Spleen (tissue), 11 donors: ENCODE measurements around the gene VEGFB. TPM values are rescaled to one million over a fixed set of nuclear protein-coding genes. Genes with fewer than 3 reads are reported as not detected.
A peak's percentile ranks its signal among the peaks of the same experiment; 100 is the strongest.

Source experiments
- DNase-seq: peaks from one replicate; pipeline ENCODE4 v3.0.0-alpha.2; 2020
- H3K27ac ChIP-seq, 8 donors: fragments of 200-600 bp; sonication (generic) in 7 of 8; 1 replicate in 4 of 8; 2 replicates in 4 of 8; pipeline versions ENCODE4 v1.5.0 to v1.8.0; 2016 to 2021; ENCODE audit warnings: inconsistent platforms in 4 of 8, mild to moderate bottlenecking in 4 of 8, moderate library complexity in 1 of 8
- H3K27me3 ChIP-seq, 7 donors: fragments of 200-600 bp; sonication (generic) in 6 of 7; replicated peaks in 1 of 7; 1 replicate in 4 of 7; 2 replicates in 3 of 7; pipeline versions ENCODE4 v1.5.0 to v1.8.0; 2016 to 2021; ENCODE audit warnings: inconsistent platforms in 3 of 7, mild to moderate bottlenecking in 1 of 7
- H3K36me3 ChIP-seq, 6 donors: fragments of 200-600 bp; sonication (generic) in 5 of 6; 1 replicate in 4 of 6; 2 replicates in 2 of 6; pipeline versions ENCODE4 v1.5.0 to v1.8.0; 2016 to 2021; ENCODE audit warnings: inconsistent platforms in 2 of 6
- H3K4me1 ChIP-seq, 6 donors: fragments of 200-600 bp; sonication (generic) in 5 of 6; 1 replicate in 3 of 6; 2 replicates in 3 of 6; pipeline versions ENCODE4 v1.5.0 to v1.8.0; 2016 to 2021; ENCODE audit warnings: inconsistent platforms in 3 of 6
- H3K4me3 ChIP-seq, 8 donors: fragments of 200-600 bp; sonication (generic) in 7 of 8; 1 replicate in 4 of 8; 2 replicates in 4 of 8; pipeline versions ENCODE4 v1.5.0 to v1.8.0; 2016 to 2021; ENCODE audit warnings: inconsistent platforms in 4 of 8, mild to moderate bottlenecking in 4 of 8, moderate library complexity in 2 of 8
- H3K9me3 ChIP-seq, 8 donors: fragments of 200-600 bp; sonication (generic) in 7 of 8; 1 replicate in 4 of 8; 2 replicates in 4 of 8; pipeline versions ENCODE4 v1.5.0 to v1.8.0; 2016 to 2021; ENCODE audit warnings: inconsistent platforms in 4 of 8
- POLR2A ChIP-seq, 3 donors: fragments of 450-650 bp; IDR thresholded peaks; one replicate each; pipeline ENCODE4 v1.5.1; 2017; ENCODE audit warnings: antibody characterized with exemption in 3 of 3, mild to moderate bottlenecking in 1 of 3
- POLR2AphosphoS5 ChIP-seq, 3 donors: sonication (generic); formaldehyde crosslinking; IDR thresholded peaks; one replicate each; pipeline ENCODE4 v1.5.1; 2017; ENCODE audit warnings: antibody characterized with exemption in 3 of 3
- WGBS, 5 donors: extraction: QIAGEN DNeasy Blood & Tissue Kit in 3 of 5; methylation state at CpG; one replicate each; pipeline versions ENCODE4 v1.1.5 to v1.1.7; 2013 to 2018; 5-methylcytosine and 5-hydroxymethylcytosine counted together
- intact Hi-C: fragments of 100-400 bp; cut with DNase I; formaldehyde crosslinking; loops from one replicate; pipeline ENCODE4 v1.15.0; 2023; ENCODE audit warnings: low total_unique reads
- polyA plus RNA-seq, 3 donors: library from polyadenylated mRNA; stranded (reverse); fragments of 200-250 nt; gene quantifications; one replicate each; pipeline ENCODE4 v1.2.1, GENCODE V29; 2013
- total RNA-seq, 7 donors: library from RNA; depleted of rRNA in 3 of 7; stranded (reverse); fragments of >200 nt in 3 of 7; fragmentation: NEBNext Ultra II Directional in 4 of 7; extraction: Animal tissue kit (Norgen Biotek cat#: 25700) in 4 of 7; gene quantifications; one replicate each; pipeline versions ENCODE4 v1.1.0 to v1.2.1, GENCODE V29; 2016 to 2021
- TF ChIP-seq, protein P1 (sequence below), 11 experiments: fragments of 200-600 bp in 7 of 11; fragments of 450-650 bp in 4 of 11; sonication (generic) in 4 of 11; IDR thresholded peaks in 8 of 11; conservative IDR thresholded peaks in 3 of 11; 1 replicate in 7 of 11; 2 replicates in 4 of 11; pipeline versions ENCODE4 v1.4.0 to v1.8.0; 2016 to 2021; ENCODE audit warnings: antibody characterized with exemption in 11 of 11, inconsistent platforms in 4 of 11, mild to moderate bottlenecking in 1 of 11
- donor health status: healthy with polysubstance abuse.
- donor health status: DM: no; HTN: no; CAD: no; lungs with moderate emphysema.
- donor health status: DM: no; HTN: no; CAD: no.
- donor health status: Bipolar disorder and iron deficiency.
- donor health status: healthy.
- donor health status: DM: no; HTN: no; CAD: no.
- donor health status: DM: yes; HTN: yes; CAD: no.

The VEGFB gene
- total and polyA plus RNA-seq, 10 donors: 38.3 to 103 (median 84.4) TPM

DNA sequence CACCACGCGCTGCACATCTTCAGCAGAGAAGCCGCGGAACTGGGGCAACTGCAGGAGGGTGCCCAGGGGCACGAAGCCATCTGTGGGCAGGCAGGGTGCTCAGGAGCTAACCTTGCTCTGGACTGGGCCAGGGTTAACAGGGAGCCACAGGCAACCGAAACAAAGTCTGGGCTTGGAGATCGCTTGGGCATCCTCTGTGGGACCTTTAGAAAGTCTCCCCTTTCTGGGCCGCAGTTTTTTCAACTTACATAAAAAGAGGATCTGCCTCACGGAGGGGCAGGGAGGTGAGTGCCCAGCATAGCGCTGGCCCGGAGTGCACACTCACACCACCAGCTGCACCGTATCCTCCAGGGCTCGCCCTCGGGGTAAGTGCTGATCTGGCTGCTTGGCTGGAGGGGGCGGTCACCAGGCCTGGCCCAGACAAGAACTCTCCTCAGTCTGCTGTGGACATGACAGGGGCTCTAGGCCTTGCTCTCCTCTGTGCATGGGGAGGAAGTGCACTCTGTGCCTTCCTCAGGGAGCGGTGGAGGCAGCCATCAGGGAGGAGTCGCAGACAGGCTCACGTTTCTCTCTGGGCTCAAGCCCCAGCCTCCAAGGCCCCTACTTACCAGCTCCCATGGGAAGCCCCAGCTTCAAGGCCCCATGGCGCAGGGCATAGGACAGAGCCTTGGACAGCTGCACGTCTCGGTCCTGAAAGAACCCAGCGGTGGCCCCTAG lies 9.3 kb upstream of the VEGFB start:
- Histone ChIP-seq H3K4me1 (peaks cover 34 to 91% (median 63%) of the 10 kb centered on the region in 6 donors), H3K27me3 (no peaks in the 10 kb centered on the region), H3K4me3 (peak overlapping the region; percentile 72 to 97 (median 75)), H3K27ac (peak overlapping the region in 7 of 8 donors; percentile 89 to 98 (median 94)), H3K9me3 (no peaks in the 10 kb centered on the region), H3K36me3 (peaks cover 0 to 54% (median 34%) of the 10 kb centered on the region in 6 donors)
- DNase-seq: peak; percentile 84
- 60 to 91% (median 62%) methylated on average over 9 to 22 of the region's 22 CpGs for WGBS, 5 donors
- intact Hi-C loops: no loop called here
- TF ChIP-seq POLR2A (IDR thresholded peaks at IDR 0.05) (no peak), POLR2AphosphoS5 (IDR thresholded peaks at IDR 0.05) (peak; percentile 44 to 77 (median 58))
- TF ChIP-seq, protein P1, sequence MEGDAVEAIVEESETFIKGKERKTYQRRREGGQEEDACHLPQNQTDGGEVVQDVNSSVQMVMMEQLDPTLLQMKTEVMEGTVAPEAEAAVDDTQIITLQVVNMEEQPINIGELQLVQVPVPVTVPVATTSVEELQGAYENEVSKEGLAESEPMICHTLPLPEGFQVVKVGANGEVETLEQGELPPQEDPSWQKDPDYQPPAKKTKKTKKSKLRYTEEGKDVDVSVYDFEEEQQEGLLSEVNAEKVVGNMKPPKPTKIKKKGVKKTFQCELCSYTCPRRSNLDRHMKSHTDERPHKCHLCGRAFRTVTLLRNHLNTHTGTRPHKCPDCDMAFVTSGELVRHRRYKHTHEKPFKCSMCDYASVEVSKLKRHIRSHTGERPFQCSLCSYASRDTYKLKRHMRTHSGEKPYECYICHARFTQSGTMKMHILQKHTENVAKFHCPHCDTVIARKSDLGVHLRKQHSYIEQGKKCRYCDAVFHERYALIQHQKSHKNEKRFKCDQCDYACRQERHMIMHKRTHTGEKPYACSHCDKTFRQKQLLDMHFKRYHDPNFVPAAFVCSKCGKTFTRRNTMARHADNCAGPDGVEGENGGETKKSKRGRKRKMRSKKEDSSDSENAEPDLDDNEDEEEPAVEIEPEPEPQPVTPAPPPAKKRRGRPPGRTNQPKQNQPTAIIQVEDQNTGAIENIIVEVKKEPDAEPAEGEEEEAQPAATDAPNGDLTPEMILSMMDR (IDR thresholded peaks at IDR 0.05 in 8 of 11, conservative IDR thresholded peaks at IDR 0.05 in 3 of 11): peak in 1 of 11 experiments; percentile 2

DNA sequence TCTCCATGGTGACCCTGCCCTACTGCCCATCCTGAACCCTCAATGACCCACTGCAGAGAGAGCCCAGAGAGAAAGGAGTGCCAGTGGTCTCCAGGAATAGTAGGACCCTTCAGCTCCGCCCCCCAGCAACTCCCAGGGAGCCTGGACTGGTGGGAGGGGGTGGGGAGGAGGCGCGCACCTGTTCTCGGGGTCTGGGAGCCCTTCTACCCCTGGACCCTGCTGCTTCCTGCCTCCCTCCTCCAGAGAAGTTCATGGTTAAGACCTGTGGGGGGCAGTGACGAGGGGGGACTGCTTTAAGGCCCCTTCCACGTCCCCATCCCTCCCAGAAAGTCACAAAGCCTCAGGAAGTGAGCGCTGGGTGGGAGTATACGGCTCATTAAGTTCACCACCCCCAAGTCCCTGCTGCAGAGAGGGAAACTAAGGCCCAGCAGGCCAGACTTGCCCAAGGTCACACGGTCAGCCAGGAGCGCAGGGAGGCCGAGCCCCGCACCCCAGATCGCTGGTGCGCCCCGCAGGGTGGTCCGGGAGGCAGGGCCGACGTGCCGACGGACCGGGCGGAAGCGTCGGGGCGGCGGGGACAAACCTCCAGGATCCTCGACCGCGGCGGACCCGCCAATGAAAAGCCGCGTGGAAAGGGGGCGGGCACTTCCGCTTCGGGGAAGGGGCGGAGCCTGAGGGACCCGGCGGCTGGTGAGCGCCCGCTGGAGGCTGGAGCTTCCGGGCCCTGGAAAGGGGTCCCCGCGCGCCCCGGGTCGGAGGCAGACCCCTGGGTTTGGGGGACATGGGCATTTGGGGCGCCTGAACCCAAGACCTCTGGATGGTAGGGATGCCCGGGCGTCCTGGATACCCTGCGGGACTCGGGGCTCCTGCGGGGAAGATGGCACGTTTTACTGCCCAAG lies 8.5 kb upstream of the VEGFB start, which contains the start of the genes NUDT22 and TRPT1:
Gene NUDT22, plus strand, starts transcription at position 667 of the 899 bp plus-strand sequence. CDS start 379 bp downstream, outside the sequence.
Gene TRPT1, minus strand, starts transcription at position 579 of the 899 bp plus-strand sequence. Its CDS starts 326 bp downstream, at position 253.
- peak; percentile 98 for DNase-seq
- H3K4me1 ChIP-seq: peaks cover 36 to 92% (median 66%) of the 10 kb centered on the region in 6 donors
- 0 to 2% (median 1%) methylated on average over 23 to 54 of the region's 54 CpGs for WGBS, 5 donors
- H3K27ac ChIP-seq: peak within 1 kb of the TSS; percentile 89 to 98 (median 94)
- H3K4me3 ChIP-seq: peak within 1 kb of the TSS; percentile 72 to 97 (median 75)
- intact Hi-C loops: no loop called here
- peaks cover 0 to 45% (median 26%) of the 10 kb centered on the region in 6 donors for H3K36me3 ChIP-seq
- H3K9me3 ChIP-seq: no peaks in the 10 kb centered on the region
- TF ChIP-seq, protein P1 (IDR thresholded peaks at IDR 0.05 in 8 of 11, conservative IDR thresholded peaks at IDR 0.05 in 3 of 11): peak in 6 of 11 experiments; percentile 5 to 43 (median 14)
- TF ChIP-seq POLR2A (IDR thresholded peaks at IDR 0.05) (peak; percentile 9 to 79 (median 66)), POLR2AphosphoS5 (IDR thresholded peaks at IDR 0.05) (peak; percentile 93 to 96 (median 93))
- H3K27me3 ChIP-seq: no peaks in the 10 kb centered on the region

DNA sequence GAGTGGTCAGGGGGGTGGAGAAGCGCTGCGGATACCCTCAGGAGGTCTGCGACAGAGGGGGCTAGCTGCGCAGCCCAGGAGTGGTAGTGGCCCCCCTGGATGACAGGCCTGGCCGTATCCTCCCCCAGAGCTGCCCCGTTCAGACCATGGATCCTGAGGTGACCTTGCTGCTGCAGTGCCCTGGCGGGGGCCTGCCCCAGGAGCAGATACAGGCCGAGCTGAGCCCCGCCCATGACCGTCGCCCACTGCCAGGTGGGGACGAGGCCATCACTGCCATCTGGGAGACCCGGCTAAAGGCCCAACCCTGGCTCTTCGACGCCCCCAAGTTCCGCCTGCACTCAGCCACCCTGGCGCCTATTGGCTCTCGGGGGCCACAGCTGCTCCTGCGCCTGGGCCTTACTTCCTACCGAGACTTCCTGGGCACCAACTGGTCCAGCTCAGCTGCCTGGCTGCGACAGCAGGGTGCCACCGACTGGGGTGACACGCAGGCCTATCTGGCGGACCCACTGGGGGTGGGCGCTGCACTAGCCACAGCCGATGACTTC lies 7.8 kb upstream of the VEGFB start:
- Histone ChIP-seq H3K27me3 (no peaks in the 10 kb centered on the region), H3K27ac (peak overlapping the region; percentile 89 to 98 (median 94)), H3K9me3 (no peaks in the 10 kb centered on the region), H3K36me3 (peaks cover 0 to 38% (median 18%) of the 10 kb centered on the region in 6 donors), H3K4me1 (peaks cover 42 to 95% (median 74%) of the 10 kb centered on the region in 6 donors), H3K4me3 (peak overlapping the region; percentile 72 to 97 (median 75))
- WGBS, 5 donors: 0 to 4% (median 3%) methylated on average over 2 to 26 of the region's 26 CpGs
- peak; percentile 94 for DNase-seq
- intact Hi-C loops: no loop called here
- no peak for TF ChIP-seq POLR2A (IDR thresholded peaks at IDR 0.05)
- TF ChIP-seq POLR2AphosphoS5 (IDR thresholded peaks at IDR 0.05): peak; percentile 69 to 78 (median 76)
- TF ChIP-seq, protein P1 (IDR thresholded peaks at IDR 0.05 in 8 of 11, conservative IDR thresholded peaks at IDR 0.05 in 3 of 11): peak in 1 of 11 experiments; percentile 6
